ENCODE measurements around the gene ARL8A.
"Not testable (repeated sequence)": the region's sequence is repeated elsewhere in the genome, so short reads cannot be mapped to it uniquely, and the experiment has no call there.

The ARL8A gene

DNA sequence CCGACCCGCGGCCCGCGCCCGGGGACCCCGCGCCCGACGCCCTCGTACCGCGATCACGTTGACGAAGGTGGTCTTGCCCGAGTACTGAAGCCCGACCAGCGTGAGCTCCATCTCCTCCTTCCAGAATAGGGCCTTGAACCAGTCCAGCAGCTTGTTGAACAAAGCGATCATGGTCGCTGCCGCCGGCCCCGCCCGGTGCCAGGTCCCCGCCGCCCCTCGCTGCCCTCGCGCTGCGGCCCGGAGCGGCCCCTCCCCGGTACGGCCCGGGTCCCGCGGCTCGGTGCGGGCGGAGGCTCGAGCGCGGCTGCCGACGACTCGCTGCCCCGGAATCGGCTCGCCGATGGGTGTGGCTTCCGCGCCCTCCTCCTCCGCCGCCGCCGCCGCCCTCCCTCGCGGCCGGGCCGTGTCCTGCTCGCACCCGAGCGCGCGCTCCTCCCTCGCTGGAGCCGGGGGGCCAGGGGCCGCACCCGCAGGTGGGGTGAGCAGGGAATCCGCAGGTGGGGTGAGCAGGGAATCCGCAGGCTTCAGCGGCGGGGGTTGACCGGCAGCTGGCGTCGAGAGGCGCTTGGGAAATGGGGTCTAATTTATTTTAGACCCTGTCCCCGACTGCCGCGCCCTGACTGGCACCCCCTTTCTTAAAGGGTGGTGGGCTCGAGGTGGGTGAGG lies at the start of gene ARL8A:
Gene ARL8A, minus strand, starts transcription at position 336 of the 666 bp plus-strand sequence. Its CDS starts 165 bp downstream, at position 171.
- DNase-seq, result peak; percentile 32

DNA sequence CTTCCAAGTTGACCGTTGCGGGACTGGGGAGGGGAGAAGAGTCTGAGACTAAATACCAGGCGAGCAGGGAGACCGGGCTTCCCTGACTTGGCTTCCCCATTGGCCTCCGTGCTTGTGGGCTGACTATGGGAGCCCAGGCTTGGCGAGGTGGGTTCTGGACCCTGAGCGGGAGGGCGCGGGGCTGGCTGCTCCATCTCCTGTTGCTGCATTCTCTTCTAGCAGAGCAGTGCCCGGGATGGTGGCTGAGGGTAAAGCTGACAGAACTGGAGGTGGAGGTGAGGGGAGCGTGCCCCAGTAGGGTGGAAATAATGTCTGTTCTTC lies 49.8 kb upstream of the ARL8A start:
- DNase-seq, result no peak

DNA sequence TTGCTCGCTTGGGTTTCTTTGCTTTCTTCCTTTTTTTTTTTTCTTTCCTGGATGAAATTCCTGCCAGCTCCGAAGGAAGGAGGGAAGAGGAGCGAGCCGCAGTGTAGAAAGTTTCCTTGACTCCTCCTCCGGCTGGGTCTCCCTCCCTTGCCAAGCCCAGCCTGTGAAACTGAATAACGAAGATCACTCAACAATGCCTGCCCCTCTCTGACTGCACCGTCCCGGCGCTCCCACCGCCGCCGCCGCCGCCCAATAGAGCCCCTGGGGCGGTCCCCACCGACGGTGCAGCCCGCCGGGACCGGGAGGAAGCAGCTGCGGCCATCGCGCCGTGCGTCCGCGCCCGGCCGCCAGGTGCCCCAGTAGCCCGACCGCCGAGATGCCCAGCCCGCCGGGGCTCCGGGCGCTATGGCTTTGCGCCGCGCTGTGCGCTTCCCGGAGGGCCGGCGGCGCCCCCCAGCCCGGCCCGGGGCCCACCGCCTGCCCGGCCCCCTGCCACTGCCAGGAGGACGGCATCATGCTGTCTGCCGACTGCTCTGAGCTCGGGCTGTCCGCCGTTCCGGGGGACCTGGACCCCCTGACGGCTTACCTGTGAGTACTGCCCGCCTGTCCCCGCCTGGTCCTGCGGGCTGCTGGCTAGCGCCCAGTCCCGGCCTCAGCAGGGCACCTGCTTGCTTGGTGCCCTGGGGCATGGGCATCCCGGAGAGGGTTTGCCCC lies 49.2 kb upstream of the ARL8A start, which contains the start of gene LGR6:
Gene LGR6, plus strand, starts transcription at position 186 of the 714 bp plus-strand sequence. Its CDS starts 191 bp downstream, at position 377.
- DNase-seq, result no peak

DNA sequence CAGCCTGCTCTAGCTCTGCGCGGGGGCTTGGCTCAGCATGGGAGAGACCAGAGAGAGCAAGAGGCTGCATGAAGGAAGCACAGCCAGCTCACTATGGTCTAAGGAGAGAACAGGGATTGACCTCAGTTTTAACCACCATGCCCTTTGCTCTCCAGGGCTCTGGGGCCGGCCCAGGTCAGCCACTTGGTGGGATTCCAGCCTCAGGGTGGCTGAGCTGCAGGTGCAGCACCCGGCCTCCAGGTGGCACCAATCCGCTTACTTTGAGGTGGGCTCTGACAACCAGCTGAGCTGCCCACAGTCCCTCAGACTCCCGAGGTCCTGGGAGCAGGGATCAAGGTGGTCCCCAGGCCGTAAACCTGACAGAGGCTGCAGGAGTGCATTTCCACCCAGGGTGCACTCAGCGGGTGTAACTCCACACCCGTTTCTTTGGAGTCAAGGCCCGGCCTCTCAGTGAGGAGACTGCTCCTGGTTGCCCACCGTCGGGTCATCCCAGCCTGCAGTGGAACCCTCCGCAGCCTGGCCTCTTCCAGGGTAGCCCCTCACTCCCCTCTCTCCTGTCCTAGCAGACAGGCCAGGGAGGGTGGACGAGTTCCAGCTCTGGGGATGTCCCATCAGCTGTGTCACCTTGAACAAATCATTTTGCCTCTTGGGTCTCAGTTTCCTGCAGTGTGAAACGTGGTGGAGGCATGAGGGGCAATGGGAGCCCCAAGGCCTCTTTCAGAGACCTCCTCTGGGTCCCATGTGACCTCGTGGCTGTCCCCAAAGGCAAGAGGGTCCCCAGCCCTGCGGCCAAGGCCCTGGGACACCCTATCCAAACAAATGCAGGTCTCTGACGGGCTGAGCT lies 48.5 kb upstream of the ARL8A start:
- peak; percentile 10 for DNase-seq

DNA sequence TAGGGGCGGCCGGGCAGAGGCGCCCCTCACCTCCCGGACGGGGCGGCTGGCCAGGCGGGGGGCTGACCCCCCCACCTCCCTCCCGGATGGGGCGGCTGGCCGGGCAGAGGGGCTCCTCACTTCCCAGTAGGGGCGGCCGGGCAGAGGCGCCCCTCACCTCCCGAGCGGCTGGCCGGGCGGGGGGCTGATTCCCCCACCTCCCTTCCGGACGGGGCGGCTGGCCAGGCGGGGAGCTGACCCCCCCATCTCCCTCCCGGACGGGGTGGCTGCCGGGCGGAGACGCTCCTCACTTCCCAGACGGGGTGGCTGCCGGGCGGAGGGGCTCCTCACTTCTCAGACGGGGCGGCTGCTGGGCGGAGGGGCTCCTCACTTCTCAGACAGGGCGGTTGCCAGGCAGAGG lies 46.9 kb upstream of the ARL8A start:
- DNase-seq, result not testable (repeated sequence)

DNA sequence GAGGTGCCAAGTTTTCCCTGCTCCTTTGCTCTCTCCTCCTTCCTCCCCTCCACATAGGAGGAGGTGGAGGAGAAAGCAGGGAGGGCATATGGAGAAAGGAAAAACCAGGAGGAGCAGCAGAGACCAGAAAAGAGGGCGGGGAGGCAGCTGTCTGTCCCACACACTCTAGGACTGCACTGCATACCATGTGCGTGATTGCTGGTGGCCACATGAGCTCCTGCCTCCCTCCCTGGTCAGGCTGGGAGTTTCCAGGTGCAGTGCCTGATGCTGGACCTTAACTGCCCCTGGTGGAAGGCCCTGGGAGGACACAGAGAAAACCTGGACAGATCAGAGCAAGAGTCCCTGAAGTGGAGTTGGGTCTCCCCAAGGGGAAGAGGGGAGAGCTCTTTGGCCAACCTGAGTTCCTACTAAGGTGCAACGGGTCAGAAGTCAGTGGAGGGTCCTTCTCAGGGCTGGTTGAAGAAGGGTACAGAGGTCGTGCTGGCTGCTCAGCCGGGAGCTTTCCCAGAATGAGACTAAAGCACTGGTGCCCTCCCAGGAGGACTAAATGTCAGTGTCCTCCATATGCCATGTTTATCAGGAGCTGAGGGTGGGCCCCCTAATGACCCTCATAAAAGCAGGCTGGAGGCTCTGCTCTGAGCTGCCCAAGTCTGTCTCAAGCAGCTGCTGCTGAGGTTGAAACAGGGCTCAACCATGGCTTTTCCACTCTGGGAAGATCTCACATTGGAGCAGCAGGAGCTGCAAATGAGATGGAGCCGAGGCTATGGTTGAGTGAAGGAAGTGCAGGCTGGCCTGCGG lies 45.6 kb upstream of the ARL8A start:
- DNase-seq, result no peak

DNA sequence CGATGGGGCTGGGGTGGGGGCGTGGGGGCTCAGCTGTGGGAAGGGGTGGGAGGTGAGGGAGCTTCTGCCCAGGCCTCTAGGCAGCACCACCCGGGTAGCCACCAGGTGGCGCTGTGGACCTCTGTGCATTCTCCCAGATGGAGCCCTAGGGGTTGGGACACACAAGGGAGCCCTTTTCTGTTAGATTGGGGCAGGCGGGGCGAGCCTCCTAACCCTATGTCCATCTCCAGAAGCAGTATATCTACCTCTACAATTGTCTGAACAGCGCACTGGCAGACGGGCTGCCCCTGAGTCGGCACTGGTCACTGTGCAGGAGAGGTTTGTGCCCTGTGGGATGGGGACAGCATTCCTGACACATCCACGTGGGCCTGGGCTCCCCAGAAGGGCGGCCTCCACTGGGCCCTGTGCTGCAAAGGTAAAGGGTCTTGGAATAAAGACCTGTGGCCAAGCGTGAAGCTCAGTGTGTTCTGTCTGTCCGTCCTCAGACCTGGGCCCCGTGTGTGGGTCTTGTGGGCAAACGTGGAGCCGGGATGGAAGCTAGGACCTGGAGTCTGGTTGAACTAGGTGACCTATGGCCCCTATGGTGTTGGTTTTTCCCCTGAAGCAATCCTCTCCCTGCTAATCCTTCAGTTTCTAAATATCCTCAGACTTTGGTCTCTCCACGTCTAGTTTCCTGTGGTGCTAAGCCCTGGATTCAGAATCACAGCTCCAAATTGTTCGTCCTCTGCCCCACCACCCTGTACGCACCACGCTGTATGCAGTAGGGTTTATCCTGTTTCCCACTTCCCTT lies 44.7 kb upstream of the ARL8A start:
- peak; percentile 55 for DNase-seq

DNA sequence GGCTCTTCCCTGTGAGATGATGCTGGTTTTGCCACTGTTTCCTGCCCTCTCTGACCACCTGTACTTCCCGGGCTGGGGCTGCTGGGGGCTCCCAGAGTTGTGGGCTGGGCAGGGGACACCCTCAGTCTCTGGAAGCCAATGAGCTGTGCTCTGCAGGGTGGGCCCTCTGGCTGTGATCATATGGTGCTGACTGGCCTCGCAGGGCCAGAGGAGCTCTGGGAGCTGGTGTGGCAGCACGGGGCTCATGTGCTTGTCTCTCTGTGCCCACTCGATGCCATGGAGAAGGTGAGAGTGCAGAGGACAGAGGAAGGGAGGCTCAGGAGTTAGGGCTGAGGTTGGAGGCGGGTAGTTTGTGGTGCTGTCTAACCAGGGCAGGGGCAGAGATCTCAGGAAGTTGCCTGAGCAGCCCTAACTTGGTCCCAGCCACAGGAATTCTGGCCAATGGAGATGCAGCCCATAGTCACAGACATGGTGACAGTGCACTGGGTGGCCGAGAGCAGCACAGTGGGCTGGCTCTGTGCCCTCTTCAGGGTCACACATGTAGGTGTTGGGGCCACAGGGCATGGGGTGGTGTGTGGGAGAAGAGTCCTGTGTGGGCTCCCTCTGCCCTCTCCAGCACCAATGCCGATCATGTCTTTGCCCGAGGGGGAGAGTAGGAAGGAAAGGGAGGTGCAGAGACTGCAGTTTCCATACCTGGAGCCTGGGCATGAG lies 43.3 kb upstream of the ARL8A start:
- no peak for DNase-seq

DNA sequence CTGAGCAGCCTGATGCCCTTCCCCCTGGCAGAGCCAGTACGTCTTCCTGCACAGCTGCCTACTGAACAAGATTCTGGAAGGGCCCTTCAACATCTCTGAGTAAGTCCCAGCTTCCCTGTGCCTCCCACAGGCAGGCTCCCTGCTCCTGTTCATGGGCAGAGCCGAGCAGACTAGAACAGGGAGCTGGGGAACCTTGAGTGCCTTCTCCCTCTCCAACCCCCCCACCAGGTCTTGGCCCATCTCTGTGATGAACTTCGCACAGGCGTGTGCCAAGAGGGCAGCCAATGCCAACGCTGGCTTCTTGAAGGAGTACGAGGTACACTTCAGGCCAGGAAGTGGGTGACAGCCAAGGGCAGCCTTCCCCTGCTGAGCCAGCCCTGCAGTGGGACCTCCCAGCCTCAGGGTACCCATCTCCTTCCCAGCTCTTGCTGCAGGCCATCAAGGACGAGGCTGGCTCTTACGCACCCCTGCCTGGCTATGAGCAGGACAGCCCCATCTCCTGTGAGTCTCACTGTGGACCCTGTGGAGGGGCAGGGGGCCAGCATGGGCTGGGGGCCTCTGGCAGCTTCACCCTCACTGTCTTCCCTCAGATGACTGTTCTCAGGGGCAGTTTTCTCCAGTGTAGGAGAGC lies 42.6 kb upstream of the ARL8A start:
- no peak for DNase-seq

DNA sequence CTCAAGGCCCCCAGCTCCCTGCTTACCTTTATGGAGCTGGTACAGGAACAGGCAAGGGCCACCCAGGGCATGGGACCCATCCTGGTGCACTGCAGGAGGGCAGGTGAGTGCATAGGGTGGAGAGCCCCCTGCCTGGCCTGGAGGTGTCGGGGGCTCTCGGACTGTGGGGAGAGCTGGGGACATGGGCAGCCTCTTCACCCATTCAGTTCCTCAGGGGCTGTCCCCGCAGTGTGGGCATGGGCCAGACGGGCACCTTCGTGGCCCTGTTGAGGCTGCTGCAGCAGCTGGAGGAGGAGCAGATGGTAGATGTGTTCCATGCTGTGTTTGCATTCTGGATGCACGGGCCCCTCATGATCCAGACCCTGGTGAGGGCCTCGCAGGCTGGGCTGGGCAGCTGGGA lies 41.8 kb upstream of the ARL8A start:
- DNase-seq, result no peak

DNA sequence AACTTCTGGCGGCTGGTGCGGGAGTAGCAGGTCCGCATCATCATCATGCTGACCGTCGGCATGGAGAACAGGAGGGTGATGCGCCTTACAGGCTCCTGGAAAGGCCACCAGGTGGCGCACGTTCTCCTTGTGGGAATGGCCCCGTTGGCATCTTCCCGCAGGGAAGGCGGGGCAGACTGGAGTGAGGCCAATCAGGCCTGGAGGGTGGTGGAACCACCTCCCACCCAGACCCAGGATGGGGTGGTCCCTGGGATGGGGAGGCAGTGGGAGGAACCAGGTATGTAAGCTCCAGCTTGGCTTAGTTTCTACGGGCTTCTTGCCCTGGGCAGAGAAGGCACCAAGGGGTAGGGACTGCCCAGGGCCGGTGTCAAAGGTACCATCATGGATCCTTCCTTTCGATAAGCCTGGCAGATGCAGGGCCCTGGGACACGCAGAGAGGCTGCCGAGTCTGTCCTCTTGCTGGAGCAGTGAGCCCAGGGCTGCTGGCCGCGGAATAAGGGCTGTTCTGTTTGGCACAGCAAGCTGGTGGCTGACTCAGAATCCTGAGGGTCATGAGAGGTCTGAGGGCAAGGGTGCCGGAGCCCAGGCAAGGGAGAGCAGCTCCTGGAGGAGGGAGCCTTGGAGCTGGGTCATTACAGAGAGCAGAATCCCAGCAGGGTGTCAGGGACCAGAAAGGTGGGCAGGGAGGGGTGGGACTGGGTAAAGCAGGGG lies 40.4 kb upstream of the ARL8A start:
- DNase-seq, result peak; percentile 71

DNA sequence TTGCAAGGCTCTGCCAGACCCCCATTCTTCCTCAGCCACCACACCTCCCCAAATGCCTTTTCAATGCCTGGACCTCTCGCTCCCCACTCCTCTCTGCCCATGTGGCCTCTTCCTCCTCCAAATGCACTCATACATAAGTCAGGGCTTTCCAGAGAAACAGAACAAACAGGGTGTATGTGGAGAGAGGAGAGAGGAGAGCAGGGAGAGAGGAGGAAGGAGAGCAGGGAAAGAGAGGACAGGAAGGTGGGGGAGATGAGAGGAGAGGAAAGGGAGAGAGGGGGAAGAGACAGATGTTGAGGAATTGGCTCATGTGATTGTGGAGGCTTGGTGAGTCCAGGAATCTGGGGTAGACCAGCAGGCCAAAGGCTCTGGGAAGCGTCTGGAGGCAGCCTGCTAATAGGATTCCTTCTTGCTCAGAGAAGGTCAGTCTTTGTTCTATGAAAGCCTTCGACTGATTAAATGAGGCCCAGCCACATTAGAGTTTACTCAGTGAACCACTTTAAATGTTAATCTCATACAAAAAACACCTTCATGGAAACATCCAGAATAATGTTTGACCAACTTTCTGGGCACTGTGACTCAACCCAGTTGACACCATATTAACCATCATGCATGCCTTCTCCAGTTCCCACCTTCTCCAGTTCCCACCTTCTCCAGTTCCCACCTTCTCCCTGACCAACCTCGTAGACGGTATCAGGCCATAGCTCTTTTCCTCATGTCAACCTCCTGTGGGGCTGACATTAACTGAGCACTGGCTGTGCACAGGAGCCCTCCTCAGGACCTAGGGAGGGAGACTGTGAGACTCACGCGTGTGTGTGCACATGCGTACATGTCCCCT lies 37.7 kb upstream of the ARL8A start:
- no peak for DNase-seq

DNA sequence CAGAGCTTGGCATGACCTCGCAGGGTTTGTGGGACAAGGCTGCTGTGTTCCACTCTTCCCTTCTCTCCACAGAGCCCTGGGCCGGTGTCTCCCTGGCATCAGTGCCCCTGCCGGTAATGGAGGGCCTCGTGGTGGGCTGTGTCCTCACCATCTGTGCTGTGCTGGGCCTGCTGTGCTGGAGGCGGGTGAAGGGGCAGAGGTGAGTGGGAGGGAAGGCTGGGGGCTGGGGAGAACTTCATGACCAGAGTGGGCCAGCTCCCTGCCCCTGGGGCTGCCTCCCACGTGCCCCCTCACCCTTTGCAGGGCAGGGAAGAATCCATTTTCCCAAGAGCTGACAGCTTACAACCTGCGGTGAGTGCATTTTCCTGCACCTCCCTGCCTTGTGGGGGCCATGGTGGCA lies 37.0 kb upstream of the ARL8A start:
- no peak for DNase-seq

DNA sequence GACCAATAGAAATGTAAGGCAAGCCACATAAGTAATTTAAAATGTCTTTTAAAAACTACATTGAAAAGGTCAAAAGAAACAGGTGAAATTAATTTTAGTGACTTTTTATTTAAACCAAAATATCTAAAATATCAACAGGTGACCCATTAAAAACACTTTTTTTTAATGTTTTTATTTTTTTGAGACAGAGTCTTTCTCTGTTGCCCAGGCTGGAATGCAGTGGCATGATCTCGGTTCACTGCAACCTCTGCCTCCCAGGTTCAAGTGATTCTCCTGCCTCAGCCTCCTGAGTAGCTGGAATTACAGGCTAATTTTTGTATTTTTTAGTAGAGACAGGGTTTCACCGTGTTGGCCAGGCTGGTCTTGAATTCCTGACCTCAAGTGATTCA lies 36.2 kb upstream of the ARL8A start:
- DNase-seq, result not testable (repeated sequence)

DNA sequence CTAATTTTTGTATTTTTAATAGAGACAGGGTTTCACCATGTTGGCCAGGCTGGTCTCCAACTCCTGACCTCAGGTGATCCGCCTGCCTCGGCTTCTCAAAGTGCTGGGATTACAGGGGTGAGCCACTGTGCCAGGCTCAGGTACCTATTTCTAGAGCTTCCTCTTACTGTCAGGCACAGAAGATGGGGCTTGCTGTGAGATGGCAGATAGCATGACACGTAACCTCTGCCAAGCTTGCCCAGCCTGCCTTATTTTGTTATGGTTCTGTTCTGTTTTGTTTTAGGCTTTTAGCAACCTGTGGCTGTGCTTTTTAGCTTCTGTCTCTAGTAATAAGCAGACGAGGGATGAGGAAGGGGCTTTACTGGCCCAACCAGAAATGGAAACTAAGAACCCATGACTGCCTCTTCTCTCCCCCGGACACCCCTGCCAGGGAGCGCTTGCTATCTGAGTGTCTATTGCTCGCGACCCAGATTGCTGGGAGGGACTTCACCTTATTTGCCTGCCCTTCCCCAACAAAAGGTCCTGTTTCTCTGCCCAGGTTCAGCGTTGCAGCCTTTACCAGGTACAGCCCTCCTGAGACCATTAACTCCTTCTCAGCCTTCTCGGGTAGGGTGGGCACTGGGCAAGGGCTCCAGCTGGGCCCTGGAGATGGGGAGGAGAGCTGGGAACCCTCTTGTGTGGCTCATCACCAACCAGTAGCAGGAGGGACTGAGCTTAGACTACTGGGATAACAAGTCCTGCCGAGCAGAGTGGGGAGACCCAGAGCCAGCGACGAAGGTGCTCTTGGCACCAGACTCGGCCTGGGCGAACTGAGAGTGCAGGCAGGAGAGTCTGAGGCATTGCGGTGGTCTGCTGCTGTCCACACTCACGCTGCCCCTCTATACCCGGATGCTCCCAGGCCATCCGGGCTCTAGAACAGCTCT lies 35.6 kb upstream of the ARL8A start:
- no peak for DNase-seq

DNA sequence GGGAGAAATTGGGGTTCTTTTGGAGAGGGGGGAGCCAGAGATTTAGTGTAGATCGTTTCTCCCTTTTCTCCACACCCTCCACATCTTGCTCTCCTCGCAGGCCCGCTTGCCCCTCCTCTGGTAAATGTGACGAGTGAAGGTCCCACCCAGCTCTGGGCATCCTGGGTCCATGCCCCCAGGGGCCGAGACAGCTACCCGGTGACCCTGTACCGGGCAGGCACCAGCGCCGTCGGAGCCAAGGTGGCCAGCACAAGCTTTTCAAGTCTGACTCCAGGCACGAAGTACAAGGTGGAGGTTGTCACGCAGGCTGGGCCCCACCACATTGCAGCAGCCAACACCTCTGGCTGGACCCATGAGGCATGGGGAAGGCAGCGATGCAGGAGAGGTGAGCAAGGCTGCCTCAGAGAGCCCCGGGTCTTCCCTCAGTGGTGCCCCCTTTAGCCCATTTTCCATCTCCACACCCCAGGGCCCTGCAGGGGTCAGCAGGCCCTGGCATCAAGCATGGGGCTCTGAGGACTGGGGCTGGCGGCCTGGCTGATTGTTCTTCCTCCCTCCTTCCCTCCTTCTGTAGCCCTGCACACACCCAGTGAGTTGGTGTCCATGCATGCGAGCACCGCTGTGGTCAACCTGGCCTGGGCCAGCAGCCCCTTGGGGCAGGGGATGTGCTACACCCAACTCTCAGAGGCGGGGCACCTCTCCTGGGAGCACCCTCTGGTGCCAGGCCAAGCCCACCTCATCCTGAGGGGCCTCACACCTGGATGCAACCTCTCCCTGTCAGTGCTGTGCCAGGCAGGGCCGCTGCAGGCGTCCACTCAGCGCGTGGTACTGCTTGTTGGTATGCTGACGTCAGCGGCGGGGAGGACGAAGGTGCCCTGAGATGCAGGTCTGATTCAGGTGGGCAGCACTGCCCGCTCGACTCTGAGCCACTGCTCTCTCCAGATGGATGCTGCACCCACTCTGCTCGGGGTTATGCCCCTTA lies 32.7 kb upstream of the ARL8A start:
- no peak for DNase-seq

DNA sequence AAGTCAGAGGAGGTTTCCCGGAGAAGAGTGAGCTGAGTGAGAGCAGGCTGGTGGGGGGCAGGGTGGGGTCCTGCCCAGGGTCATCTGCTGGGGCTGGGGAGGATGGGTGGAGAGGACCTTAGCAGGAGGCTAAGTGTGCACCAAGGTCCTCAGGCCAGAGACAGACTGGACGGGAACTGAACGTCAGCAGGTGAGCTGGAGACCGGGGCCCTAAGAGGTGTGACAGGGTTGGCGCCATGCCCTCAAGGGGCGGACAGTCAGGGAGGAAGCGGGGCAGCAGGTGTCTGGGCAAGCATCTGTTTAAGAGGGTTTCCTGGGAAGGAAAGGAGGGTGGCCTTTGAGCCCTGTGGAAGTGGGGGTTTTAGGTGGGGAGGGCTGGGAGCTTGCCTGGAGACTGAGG lies 29.5 kb upstream of the ARL8A start:
- DNase-seq, result no peak
